Calu3 (cell line): Measurements from ENCODE around the gene SRRM5. TPM values are rescaled to one million over a fixed set of nuclear protein-coding genes. Genes with fewer than 3 reads are reported as not detected.

Experiments used
- BruUV-seq: library from RNA; stranded (reverse); fragments of 400-500 nt; replicated peaks from 2 replicates; lab custom pipeline; 2021; lab: Mats Ljungman, UMichigan
- CTCF ChIA-PET: fragments of 300-600 bp; sonication (Branson Sonifier 250); formaldehyde crosslinking; loops from one replicate; lab custom pipeline; 2022; ENCODE audit warnings: antibody characterized with exemption; lab: Charles Lee
- DNase-seq: peaks from one replicate; pipeline ENCODE4 v3.0.0; 2022
- H3K27ac Mint-ChIP-seq: one replicate; pipeline ENCODE4 v1.8.0; 2022; ENCODE audit warnings: mixed read lengths; ENCODE audit not compliant: unreplicated experiment
- H3K27me3 Mint-ChIP-seq: one replicate; pipeline ENCODE4 v1.8.0; 2022; ENCODE audit warnings: mixed read lengths; ENCODE audit not compliant: unreplicated experiment
- H3K36me3 Mint-ChIP-seq: one replicate; pipeline ENCODE4 v1.8.0; 2022; ENCODE audit warnings: mild to moderate bottlenecking, moderate library complexity, mixed read lengths; ENCODE audit not compliant: insufficient read depth, unreplicated experiment
- H3K4me1 Mint-ChIP-seq: one replicate; pipeline ENCODE4 v1.8.0; 2022; ENCODE audit warnings: mild to moderate bottlenecking, low read depth, mixed read lengths; ENCODE audit not compliant: unreplicated experiment
- H3K4me3 Mint-ChIP-seq: one replicate; pipeline ENCODE4 v1.8.0; 2022; ENCODE audit warnings: mild to moderate bottlenecking, low read depth, moderate library complexity, mixed read lengths; ENCODE audit not compliant: unreplicated experiment
- H3K9me3 Mint-ChIP-seq: one replicate; pipeline ENCODE4 v1.8.0; 2022; ENCODE audit warnings: low read depth, mixed read lengths; ENCODE audit not compliant: unreplicated experiment
- CTCF ChIP-seq: fragments of 200-600 bp; IDR thresholded peaks from one replicate; pipeline ENCODE4 v1.8.0; 2022; ENCODE audit warnings: antibody characterized with exemption; ENCODE audit not compliant: unreplicated experiment
- intact Hi-C: fragments of 100-400 bp; cut with micrococcal nuclease; formaldehyde crosslinking; loops from one replicate; pipeline ENCODE4 v1.10.0; 2022; ENCODE audit not compliant: unreplicated experiment
- total RNA-seq: library from RNA; stranded (reverse); gene quantifications from 2 replicates; pipeline ENCODE4 v1.2.3, GENCODE V29; 2022

SRRM5 gene
- total RNA-seq, 1 experiment from 2014 or later = 1.9 TPM

- Mint-ChIP-seq H3K27ac (peak overlapping the region; percentile 10), H3K27me3 (peaks cover 45% of the 10 kb centered on the region), H3K4me1 (peaks cover 25% of the 10 kb centered on the region), H3K4me3 (peak overlapping the region; percentile 74), H3K9me3 (no peaks in the 10 kb centered on the region), H3K36me3 (peaks cover 32% of the 10 kb centered on the region)
- DNase-seq = no peak
- CTCF ChIA-PET = interaction anchor here (0.7 kb wide), 1 partner anchor 28 kb away, joined by 4 read pairs; no protein-coding TSS in a partner anchor
- intact Hi-C loops = no loop called here
- no peak for TF ChIP-seq CTCF
- BruUV-seq = no TSS peak
Observed at GRCh38 chr19:43640424-43640757, 28.5 kb downstream of the SRRM5 start.

- CTCF ChIA-PET = interaction anchor here (0.5 to 0.7 kb wide), 2 partner anchors 94 to 137 kb away, joined by 4 to 7 read pairs; partner anchors contain the start of gene PHLDB3
- Mint-ChIP-seq H3K27me3 (peaks cover 45% of the 10 kb centered on the region), H3K4me1 (peaks cover 25% of the 10 kb centered on the region), H3K27ac (peak overlapping the region; percentile 53), H3K36me3 (peaks cover 29% of the 10 kb centered on the region), H3K4me3 (peak overlapping the region; percentile 74), H3K9me3 (peaks cover under 1% of the 10 kb centered on the region)
- intact Hi-C loops = no loop called here
- TF ChIP-seq CTCF = no peak
- no TSS peak for BruUV-seq
- no peak for DNase-seq
Observed at GRCh38 chr19:43641333-43641732, 29.4 kb downstream of the SRRM5 start.

- peaks cover 3% of the 10 kb centered on the region for H3K9me3 Mint-ChIP-seq
- CTCF ChIA-PET = no interaction called here
- intact Hi-C loops = no loop called here
- peaks cover 25% of the 10 kb centered on the region for H3K4me1 Mint-ChIP-seq
- no peak for TF ChIP-seq CTCF
- no peak overlapping the region for H3K27ac Mint-ChIP-seq
- peaks cover 42% of the 10 kb centered on the region for H3K27me3 Mint-ChIP-seq
- no peak for DNase-seq
- BruUV-seq = no TSS peak
- H3K4me3 Mint-ChIP-seq = no peak overlapping the region
- peaks cover 36% of the 10 kb centered on the region for H3K36me3 Mint-ChIP-seq
Observed at GRCh38 chr19:43642531-43642930, 30.6 kb downstream of the SRRM5 start.

- CTCF ChIA-PET = no interaction called here
Observed at GRCh38 chr19:43643326-43643725, 31.4 kb downstream of the SRRM5 start.

More at GRCh38 chr19:43643326-43643725, 31.4 kb downstream of the SRRM5 start:
- peaks cover 25% of the 10 kb centered on the region for H3K4me1 Mint-ChIP-seq
- H3K9me3 Mint-ChIP-seq = peaks cover 3% of the 10 kb centered on the region
- H3K36me3 Mint-ChIP-seq = peaks cover 44% of the 10 kb centered on the region
- DNase-seq = no peak
- no peak for TF ChIP-seq CTCF
- BruUV-seq = no TSS peak
- no peak overlapping the region for H3K4me3 Mint-ChIP-seq
- peaks cover 34% of the 10 kb centered on the region for H3K27me3 Mint-ChIP-seq
- no peak overlapping the region for H3K27ac Mint-ChIP-seq
- intact Hi-C loops = no loop called here
